GM19324 (cell line): ENCODE measurements around the gene SIRPG.
"Not testable (repeated sequence)": the region's sequence is repeated elsewhere in the genome, so short reads cannot be mapped to it uniquely, and the experiment has no call there.

Source experiments
- ATAC-seq: cut with Tn5 transposase; IDR thresholded peaks from one replicate; pipeline ENCODE4 v1.9.1; 2021; ENCODE audit warnings: mild to moderate bottlenecking, moderate library complexity; ENCODE audit not compliant: unreplicated experiment, low FRiP score

The SIRPG gene

GRCh38 chr20:1672728-1673127, 15.1 kb upstream of the SIRPG start:
- no peak for ATAC-seq

GRCh38 chr20:1671891-1672669, 14.5 kb upstream of the SIRPG start:
- no peak for ATAC-seq

GRCh38 chr20:1669304-1669703, 11.7 kb upstream of the SIRPG start:
- no peak for ATAC-seq

- no peak for ATAC-seq
Measured at GRCh38 chr20:1667502-1668085, 10.0 kb upstream of the SIRPG start.

- no peak for ATAC-seq
Measured at GRCh38 chr20:1666802-1667201, 9.2 kb upstream of the SIRPG start.

- ATAC-seq, result no peak
Measured at GRCh38 chr20:1665345-1665744, 7.8 kb upstream of the SIRPG start.

- ATAC-seq, result no peak
Measured at GRCh38 chr20:1664911-1665310, 7.3 kb upstream of the SIRPG start.

- ATAC-seq, result no peak
Measured at GRCh38 chr20:1663917-1664316, 6.3 kb upstream of the SIRPG start.

GRCh38 chr20:1661542-1662299, 4.1 kb upstream of the SIRPG start:
- ATAC-seq, result no peak

- ATAC-seq, result no peak
Measured at GRCh38 chr20:1660246-1660645, 2.7 kb upstream of the SIRPG start.

- no peak for ATAC-seq
Measured at GRCh38 chr20:1656844-1657243, 735 bp downstream of the SIRPG start.

- no peak for ATAC-seq
Measured at GRCh38 chr20:1654996-1655395, 2.6 kb downstream of the SIRPG start.

- ATAC-seq, result no peak
Measured at GRCh38 chr20:1652960-1653359, 4.6 kb downstream of the SIRPG start.

- ATAC-seq, result no peak
Measured at GRCh38 chr20:1652104-1652503, 5.5 kb downstream of the SIRPG start.

GRCh38 chr20:1651268-1652058, 6.1 kb downstream of the SIRPG start:
- no peak for ATAC-seq

- ATAC-seq, result no peak
Measured at GRCh38 chr20:1648101-1648500, 9.5 kb downstream of the SIRPG start.

GRCh38 chr20:1646975-1647431, 10.6 kb downstream of the SIRPG start:
- no peak for ATAC-seq

GRCh38 chr20:1644101-1644962, 13.2 kb downstream of the SIRPG start:
- ATAC-seq, result no peak

GRCh38 chr20:1638643-1639042, 18.9 kb downstream of the SIRPG start:
- ATAC-seq, result not testable (repeated sequence)

- no peak for ATAC-seq
Measured at GRCh38 chr20:1637755-1638154, 19.8 kb downstream of the SIRPG start.
